Measurements from ENCODE around the gene TTC9.

Gene TTC9

GRCh38 chr14:70653662-70654061 lies 11.9 kb downstream of the TTC9 start:
- no peak for DNase-seq (ENCODE audit: low read depth)
- TF ChIP-seq CTCF (IDR thresholded peaks at IDR 0.05; ENCODE audit: low read depth, low read length, missing control alignments): no peak
- no peak overlapping the region for H3K4me3 ChIP-seq (ENCODE audit: low read depth, low read length)

GRCh38 chr14:70654632-70655031 lies 12.9 kb downstream of the TTC9 start:
- H3K4me3 ChIP-seq (ENCODE audit: low read depth, low read length): peak overlapping the region; percentile 14; the same call in 1 of the 2 replicates
- TF ChIP-seq CTCF (IDR thresholded peaks at IDR 0.05; ENCODE audit: low read depth, low read length, missing control alignments): no peak
- DNase-seq (ENCODE audit: low read depth): peak; percentile 88

GRCh38 chr14:70655110-70655826 lies 13.6 kb downstream of the TTC9 start:
- peak; percentile 94 for DNase-seq (ENCODE audit: low read depth)
- TF ChIP-seq CTCF (IDR thresholded peaks at IDR 0.05; ENCODE audit: low read depth, low read length, missing control alignments): no peak
- peak overlapping the region; percentile 46 for H3K4me3 ChIP-seq (ENCODE audit: low read depth, low read length)

GRCh38 chr14:70658899-70659298 lies 17.2 kb downstream of the TTC9 start:
- no peak for TF ChIP-seq CTCF (IDR thresholded peaks at IDR 0.05; ENCODE audit: low read depth, low read length, missing control alignments)

GRCh38 chr14:70660967-70661893 lies 19.5 kb downstream of the TTC9 start:
- no peak for DNase-seq (ENCODE audit: low read depth)
- H3K4me3 ChIP-seq (ENCODE audit: low read depth, low read length): no peak overlapping the region
- TF ChIP-seq CTCF (IDR thresholded peaks at IDR 0.05; ENCODE audit: low read depth, low read length, missing control alignments): peak; percentile 26

More at GRCh38 chr14:70658899-70659298, 17.2 kb downstream of the TTC9 start:
- H3K4me3 ChIP-seq (ENCODE audit: low read depth, low read length): no peak overlapping the region
- DNase-seq (ENCODE audit: low read depth): no peak

GRCh38 chr14:70662080-70662479 lies 20.4 kb downstream of the TTC9 start:
- H3K4me3 ChIP-seq (ENCODE audit: low read depth, low read length): no peak overlapping the region
- no peak for TF ChIP-seq CTCF (IDR thresholded peaks at IDR 0.05; ENCODE audit: low read depth, low read length, missing control alignments)
- DNase-seq (ENCODE audit: low read depth): no peak
